Tibial nerve (tissue), 4 donors: ENCODE results near the gene NUP210. TPM values are rescaled to one million over a fixed set of nuclear protein-coding genes. Genes with fewer than 3 reads are reported as not detected.

Experiments used
- DNase-seq, 2 donors: peaks; one replicate each; pipeline ENCODE4 v3.0.0-alpha.2; 2019; ENCODE audit warnings: low spot score in 2 of 2
- H3K27ac ChIP-seq, 4 donors: fragments of 200-600 bp; sonication (generic) in 3 of 4; one replicate each; pipeline ENCODE4 v1.5.1; 2017 to 2019; ENCODE audit warnings: mild to moderate bottlenecking in 1 of 4
- H3K27me3 ChIP-seq, 2 donors: fragments of 200-600 bp; sonication (generic) in 1 of 2; one replicate each; pipeline versions ENCODE4 v1.5.1 to v1.6.0; 2017 to 2019
- H3K36me3 ChIP-seq, 3 donors: fragments of 200-600 bp; sonication (generic); one replicate each; pipeline ENCODE4 v1.5.1; 2018 to 2019
- H3K4me1 ChIP-seq, 4 donors: fragments of 200-600 bp; sonication (generic) in 3 of 4; one replicate each; pipeline ENCODE4 v1.5.1; 2017 to 2019
- H3K4me3 ChIP-seq, 4 donors: fragments of 200-600 bp; sonication (generic) in 3 of 4; one replicate each; pipeline ENCODE4 v1.5.1; 2017 to 2019; ENCODE audit warnings: mild to moderate bottlenecking in 1 of 4, moderate library complexity in 1 of 4
- H3K9me3 ChIP-seq, 4 donors: fragments of 200-600 bp; sonication (generic) in 3 of 4; one replicate each; pipeline ENCODE4 v1.5.1; 2017 to 2019
- EP300 ChIP-seq, 2 donors: sonication (generic); formaldehyde crosslinking; IDR thresholded peaks; one replicate each; pipeline ENCODE4 v1.6.1; 2017; ENCODE audit warnings: antibody characterized with exemption in 2 of 2, mild to moderate bottlenecking in 1 of 2
- POLR2A ChIP-seq, 2 donors: fragments of 450-650 bp; IDR thresholded peaks; one replicate each; pipeline ENCODE4 v1.6.1; 2017; ENCODE audit warnings: antibody characterized with exemption in 2 of 2, mild to moderate bottlenecking in 2 of 2, moderate library complexity in 2 of 2
- WGBS, 2 donors: methylation state at CpG; one replicate each; pipeline ENCODE4 v1.1.5; 2018; 5-methylcytosine and 5-hydroxymethylcytosine counted together
- total RNA-seq, 4 donors: library from RNA; depleted of rRNA; stranded (reverse); fragments of >200 nt; gene quantifications; one replicate each; pipeline ENCODE4 v1.1.0, GENCODE V29; 2016
- TF ChIP-seq, protein P1 (sequence below), 5 experiments: fragments of 200-600 bp in 3 of 5; fragments of 450-650 bp in 2 of 5; sonication (generic) in 3 of 5; IDR thresholded peaks; one replicate each; pipeline ENCODE4 v1.5.1; 2016 to 2019; ENCODE audit warnings: antibody characterized with exemption in 5 of 5, mild to moderate bottlenecking in 3 of 5, moderate library complexity in 2 of 5

Gene NUP210
- total RNA-seq, 4 donors from 2014 or later = 1.3 to 9.3 (median 2.0) TPM

DNA sequence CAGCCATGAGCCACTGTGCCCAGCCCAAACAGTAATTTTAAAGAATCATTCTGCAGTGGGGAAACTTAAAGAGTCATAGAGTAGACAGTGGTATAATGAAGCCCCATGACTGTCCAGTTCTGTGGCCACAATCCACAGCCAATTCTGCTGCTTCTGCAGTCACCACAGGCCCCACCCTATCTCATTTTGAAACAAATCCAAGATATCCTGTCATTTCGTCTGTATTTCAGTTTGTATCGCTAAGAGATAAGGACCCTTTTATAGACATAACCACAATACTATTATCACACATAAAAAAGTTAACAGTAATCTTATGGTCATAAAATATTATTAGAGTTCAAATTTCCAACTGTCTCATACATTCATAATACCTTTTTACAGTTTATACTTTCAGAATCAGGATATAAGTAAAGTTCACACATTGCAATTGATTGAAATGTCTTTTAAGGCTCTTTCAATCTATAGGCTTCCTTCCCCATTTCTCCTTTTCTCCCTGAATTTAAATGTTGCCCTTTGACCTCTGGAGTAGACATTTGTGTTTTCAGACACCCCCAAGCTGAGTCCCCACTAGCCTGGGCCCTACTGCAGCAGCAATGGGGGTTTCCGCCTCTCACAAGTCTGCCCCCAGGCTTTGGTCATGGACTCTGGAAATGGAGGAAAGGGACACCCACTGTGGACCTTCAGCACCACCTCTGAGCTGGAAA lies 4.2 kb upstream of the NUP210 start:
- Histone ChIP-seq H3K9me3 (no peaks in the 10 kb centered on the region), H3K36me3 (no peaks in the 10 kb centered on the region), H3K27ac (no peak overlapping the region), H3K4me1 (peaks cover 0 to 13% (median 2%) of the 10 kb centered on the region in 4 donors), H3K27me3 (peaks cover 0 to 2% of the 10 kb centered on the region in 2 donors), H3K4me3 (no peak overlapping the region)
- no peak for DNase-seq
- TF ChIP-seq EP300 (IDR thresholded peaks at IDR 0.05) = no peak
- 61 to 69% methylated on average over 3 of the region's 3 CpGs for WGBS, 2 donors

DNA sequence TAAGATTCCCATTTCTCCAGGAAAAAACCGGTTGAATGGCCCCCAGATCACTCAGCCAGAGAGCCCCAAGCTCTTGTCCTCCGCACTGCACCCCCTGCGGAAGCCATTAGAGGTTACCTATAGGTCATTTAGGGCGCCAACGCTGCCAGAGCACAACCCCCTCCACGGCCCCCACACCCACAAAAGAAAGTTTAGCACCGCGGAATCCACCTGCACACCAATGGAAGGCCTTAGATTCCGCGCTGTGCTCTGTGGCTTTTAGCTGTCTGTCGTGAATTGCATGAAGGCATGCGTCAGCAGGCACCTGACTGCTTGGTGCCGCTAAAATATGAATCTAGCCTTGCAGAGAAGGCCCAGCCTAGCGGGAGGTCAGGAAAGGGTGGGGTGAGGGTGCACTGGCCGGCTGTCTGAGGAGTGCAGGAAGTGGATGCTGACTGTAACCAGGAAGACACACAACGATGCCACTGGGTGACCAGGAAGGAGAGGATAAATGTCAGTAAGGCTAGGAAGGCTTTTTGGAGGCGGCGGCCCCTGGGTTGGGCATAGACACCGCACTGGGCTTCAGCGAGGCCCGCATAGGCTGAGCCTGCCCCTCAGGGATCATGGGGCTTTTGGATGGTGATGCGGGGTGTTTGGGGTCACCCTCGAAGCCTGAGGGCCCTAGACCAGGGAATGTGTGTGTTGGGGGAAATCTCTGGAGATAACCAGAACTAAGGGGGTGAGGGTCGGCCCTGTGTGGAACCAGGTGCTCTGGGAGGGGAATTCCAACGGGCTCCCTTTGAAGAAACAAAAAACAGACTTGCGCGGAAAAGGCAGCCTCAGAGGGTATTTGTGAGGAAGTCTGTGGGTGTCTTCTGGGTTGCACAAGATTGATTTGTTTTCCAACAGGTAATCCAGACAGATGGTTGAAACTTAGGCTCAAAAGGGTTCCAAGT lies 976 bp upstream of the NUP210 start:
- peak overlapping the region in 1 of 4 donors; percentile 80 for H3K27ac ChIP-seq
- no peaks in the 10 kb centered on the region for H3K9me3 ChIP-seq
- H3K4me3 ChIP-seq = peak overlapping the region in 2 of 4 donors; percentile 51 to 64
- TF ChIP-seq POLR2A (IDR thresholded peaks at IDR 0.05) = no peak
- TF ChIP-seq, protein P1, sequence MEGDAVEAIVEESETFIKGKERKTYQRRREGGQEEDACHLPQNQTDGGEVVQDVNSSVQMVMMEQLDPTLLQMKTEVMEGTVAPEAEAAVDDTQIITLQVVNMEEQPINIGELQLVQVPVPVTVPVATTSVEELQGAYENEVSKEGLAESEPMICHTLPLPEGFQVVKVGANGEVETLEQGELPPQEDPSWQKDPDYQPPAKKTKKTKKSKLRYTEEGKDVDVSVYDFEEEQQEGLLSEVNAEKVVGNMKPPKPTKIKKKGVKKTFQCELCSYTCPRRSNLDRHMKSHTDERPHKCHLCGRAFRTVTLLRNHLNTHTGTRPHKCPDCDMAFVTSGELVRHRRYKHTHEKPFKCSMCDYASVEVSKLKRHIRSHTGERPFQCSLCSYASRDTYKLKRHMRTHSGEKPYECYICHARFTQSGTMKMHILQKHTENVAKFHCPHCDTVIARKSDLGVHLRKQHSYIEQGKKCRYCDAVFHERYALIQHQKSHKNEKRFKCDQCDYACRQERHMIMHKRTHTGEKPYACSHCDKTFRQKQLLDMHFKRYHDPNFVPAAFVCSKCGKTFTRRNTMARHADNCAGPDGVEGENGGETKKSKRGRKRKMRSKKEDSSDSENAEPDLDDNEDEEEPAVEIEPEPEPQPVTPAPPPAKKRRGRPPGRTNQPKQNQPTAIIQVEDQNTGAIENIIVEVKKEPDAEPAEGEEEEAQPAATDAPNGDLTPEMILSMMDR (IDR thresholded peaks at IDR 0.05) = no peak
- no peak for TF ChIP-seq EP300 (IDR thresholded peaks at IDR 0.05)
- peaks cover 0 to 7% of the 10 kb centered on the region in 2 donors for H3K27me3 ChIP-seq
- H3K4me1 ChIP-seq = peaks cover 0 to 18% (median 9%) of the 10 kb centered on the region in 4 donors
- no peaks in the 10 kb centered on the region for H3K36me3 ChIP-seq
- peak in 1 of 2 donors; percentile 5 for DNase-seq
- WGBS, 2 donors = 72% methylated on average over 27 of the region's 27 CpGs

DNA sequence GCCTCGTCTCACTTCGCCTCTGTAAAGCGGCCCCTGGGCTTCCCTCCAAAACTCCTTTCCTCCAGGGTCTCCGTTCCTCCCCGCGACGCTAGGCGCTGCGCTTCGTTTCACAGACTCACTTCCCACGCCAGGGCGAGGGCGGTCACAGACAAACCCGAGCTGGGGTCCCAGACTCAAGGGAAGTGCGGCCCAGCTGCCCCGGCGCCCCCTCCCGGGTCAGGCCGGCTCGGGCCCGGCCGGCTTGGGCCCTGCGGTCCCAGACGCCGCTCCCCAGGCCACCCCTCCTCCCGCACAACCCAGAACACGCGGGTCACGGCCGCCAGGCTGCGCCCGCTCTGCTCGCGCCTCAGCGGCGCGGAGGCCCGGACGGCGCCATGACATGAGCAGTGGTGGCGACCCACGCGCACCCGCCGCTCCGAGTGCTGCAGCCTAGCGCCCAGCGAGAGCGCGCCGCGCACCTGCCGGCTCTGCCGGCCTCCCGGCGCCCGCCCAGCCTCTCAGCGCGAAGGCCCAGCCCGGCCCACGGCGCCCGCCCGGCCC lies 547 bp downstream of the NUP210 start:
- WGBS, 2 donors = 1 to 2% methylated on average over 15 to 35 of the region's 64 CpGs
- Histone ChIP-seq H3K27ac (peak overlapping the region in 2 of 4 donors; percentile 65 to 80), H3K36me3 (no peaks in the 10 kb centered on the region), H3K4me1 (peaks cover 0 to 18% (median 11%) of the 10 kb centered on the region in 4 donors), H3K27me3 (peaks cover 0 to 7% of the 10 kb centered on the region in 2 donors), H3K4me3 (peak overlapping the region; percentile 35 to 67 (median 52)), H3K9me3 (no peaks in the 10 kb centered on the region)
- TF ChIP-seq, protein P1 (IDR thresholded peaks at IDR 0.05) = no peak
- no peak for TF ChIP-seq POLR2A (IDR thresholded peaks at IDR 0.05)
- no peak for TF ChIP-seq EP300 (IDR thresholded peaks at IDR 0.05)
- DNase-seq = no peak

DNA sequence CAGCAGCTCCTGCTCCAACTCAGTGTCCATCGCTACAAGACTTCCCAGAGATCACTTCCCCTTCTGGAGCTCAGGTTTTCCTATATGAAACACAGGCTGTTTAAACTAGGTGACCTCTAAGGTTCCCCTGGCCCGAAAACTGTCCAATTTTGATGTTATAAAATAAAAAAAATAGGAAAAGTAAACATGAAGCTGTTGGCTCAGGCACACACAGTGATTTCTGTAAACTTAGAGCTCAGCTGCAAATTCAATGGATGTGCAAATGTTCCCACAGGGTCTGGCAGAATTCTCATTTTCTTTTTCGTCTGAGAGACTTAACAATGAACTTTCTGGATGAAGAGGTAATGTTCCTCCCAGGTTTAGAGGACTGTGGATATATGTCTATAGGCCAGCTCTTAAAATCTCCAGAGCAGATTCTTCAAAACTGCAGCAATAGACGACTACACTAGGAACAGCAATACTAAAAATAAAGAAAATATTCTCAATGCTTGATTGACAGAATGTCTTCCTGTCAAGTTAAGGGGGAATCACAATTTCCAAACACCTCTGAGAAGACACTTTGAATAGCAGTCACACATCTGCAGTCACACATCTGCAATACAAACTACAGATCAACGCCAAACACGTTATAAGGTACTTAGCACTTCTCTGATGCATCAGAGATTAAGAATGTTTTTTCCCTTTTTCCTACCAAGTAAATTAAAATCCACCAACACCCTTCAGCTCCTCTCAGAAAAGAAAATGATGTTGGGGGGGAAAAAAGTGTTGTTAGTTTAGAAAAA lies 2.8 kb downstream of the NUP210 start:
- 66 to 79% methylated on average over 6 of the region's 6 CpGs for WGBS, 2 donors
- TF ChIP-seq, protein P1 (IDR thresholded peaks at IDR 0.05) = no peak
- TF ChIP-seq EP300 (IDR thresholded peaks at IDR 0.05) (no peak), POLR2A (IDR thresholded peaks at IDR 0.05) (no peak)
- DNase-seq = no peak
- H3K9me3 ChIP-seq = no peaks in the 10 kb centered on the region
- peaks cover 0 to 7% of the 10 kb centered on the region in 2 donors for H3K27me3 ChIP-seq
- H3K4me3 ChIP-seq = no peak overlapping the region
- H3K4me1 ChIP-seq = peaks cover 0 to 18% (median 13%) of the 10 kb centered on the region in 4 donors
- H3K36me3 ChIP-seq = no peaks in the 10 kb centered on the region
- H3K27ac ChIP-seq = no peak overlapping the region
